Sigmoid colon (tissue), 4 donors: ENCODE results near the gene KMT2D.

Source experiments
- CTCF ChIP-seq, 4 experiments: fragments of 450-650 bp in 3 of 4; fragments of 200-600 bp in 1 of 4; IDR thresholded peaks; one replicate each; pipeline ENCODE4 v1.5.1; 2016 to 2019; ENCODE audit warnings: antibody characterized with exemption in 4 of 4, mild to moderate bottlenecking in 3 of 4, moderate library complexity in 2 of 4
- EP300 ChIP-seq, 4 donors: sonication (generic); formaldehyde crosslinking; IDR thresholded peaks; one replicate each; pipeline ENCODE4 v1.6.1; 2017; ENCODE audit warnings: antibody characterized with exemption in 4 of 4

GRCh38 chr12:49039421-49040363, 20.9 kb downstream of the KMT2D start:
- no peak for TF ChIP-seq CTCF (IDR thresholded peaks at IDR 0.05)
- no peak for TF ChIP-seq EP300 (IDR thresholded peaks at IDR 0.05)
